ENCODE data around the gene SPRY2.

SPRY2 gene

GRCh38 chr13:80303225-80303811 is 37.6 kb downstream of the SPRY2 start:
- H3K4me3 ChIP-seq (ENCODE audit: low read length): no peak overlapping the region
- H3K27me3 ChIP-seq (ENCODE audit: control insufficient read depth, insufficient read depth, low read length): no peaks in the 10 kb centered on the region
- no peak overlapping the region for H3K27ac ChIP-seq (ENCODE audit: low read depth, low read length)
- H3K36me3 ChIP-seq (ENCODE audit: control insufficient read depth, insufficient read depth, low read length): no peaks in the 10 kb centered on the region
- no peak overlapping the region for H3K9ac ChIP-seq (ENCODE audit: low read length)
- no peaks in the 10 kb centered on the region for H3K4me1 ChIP-seq (ENCODE audit: control insufficient read depth, insufficient read depth, low read length)

GRCh38 chr13:80299046-80299445 is 41.9 kb downstream of the SPRY2 start:
- no peak overlapping the region for H3K9ac ChIP-seq (ENCODE audit: low read length)

GRCh38 chr13:80297503-80297902 is 43.4 kb downstream of the SPRY2 start:
- Histone ChIP-seq H3K36me3 (ENCODE audit: control insufficient read depth, insufficient read depth, low read length) (no peaks in the 10 kb centered on the region), H3K4me1 (ENCODE audit: control insufficient read depth, insufficient read depth, low read length) (no peaks in the 10 kb centered on the region), H3K27ac (ENCODE audit: low read depth, low read length) (no peak overlapping the region), H3K9ac (ENCODE audit: low read length) (no peak overlapping the region), H3K27me3 (ENCODE audit: control insufficient read depth, insufficient read depth, low read length) (no peaks in the 10 kb centered on the region), H3K4me3 (ENCODE audit: low read length) (no peak overlapping the region)

More at GRCh38 chr13:80299046-80299445, 41.9 kb downstream of the SPRY2 start:
- H3K36me3 ChIP-seq (ENCODE audit: control insufficient read depth, insufficient read depth, low read length): no peaks in the 10 kb centered on the region
- no peak overlapping the region for H3K27ac ChIP-seq (ENCODE audit: low read depth, low read length)
- no peak overlapping the region for H3K4me3 ChIP-seq (ENCODE audit: low read length)
- H3K27me3 ChIP-seq (ENCODE audit: control insufficient read depth, insufficient read depth, low read length): no peaks in the 10 kb centered on the region
- no peaks in the 10 kb centered on the region for H3K4me1 ChIP-seq (ENCODE audit: control insufficient read depth, insufficient read depth, low read length)

GRCh38 chr13:80297094-80297493 is 43.8 kb downstream of the SPRY2 start:
- H3K36me3 ChIP-seq (ENCODE audit: control insufficient read depth, insufficient read depth, low read length): no peaks in the 10 kb centered on the region
- H3K9ac ChIP-seq (ENCODE audit: low read length): no peak overlapping the region
- H3K4me1 ChIP-seq (ENCODE audit: control insufficient read depth, insufficient read depth, low read length): no peaks in the 10 kb centered on the region
- H3K27ac ChIP-seq (ENCODE audit: low read depth, low read length): no peak overlapping the region
- H3K4me3 ChIP-seq (ENCODE audit: low read length): no peak overlapping the region
- H3K27me3 ChIP-seq (ENCODE audit: control insufficient read depth, insufficient read depth, low read length): no peaks in the 10 kb centered on the region

- Histone ChIP-seq H3K4me3 (ENCODE audit: low read length) (no peak overlapping the region), H3K4me1 (ENCODE audit: control insufficient read depth, insufficient read depth, low read length) (no peaks in the 10 kb centered on the region), H3K36me3 (ENCODE audit: control insufficient read depth, insufficient read depth, low read length) (no peaks in the 10 kb centered on the region)
Observed at GRCh38 chr13:80296638-80297037, 44.3 kb downstream of the SPRY2 start.

DNA sequence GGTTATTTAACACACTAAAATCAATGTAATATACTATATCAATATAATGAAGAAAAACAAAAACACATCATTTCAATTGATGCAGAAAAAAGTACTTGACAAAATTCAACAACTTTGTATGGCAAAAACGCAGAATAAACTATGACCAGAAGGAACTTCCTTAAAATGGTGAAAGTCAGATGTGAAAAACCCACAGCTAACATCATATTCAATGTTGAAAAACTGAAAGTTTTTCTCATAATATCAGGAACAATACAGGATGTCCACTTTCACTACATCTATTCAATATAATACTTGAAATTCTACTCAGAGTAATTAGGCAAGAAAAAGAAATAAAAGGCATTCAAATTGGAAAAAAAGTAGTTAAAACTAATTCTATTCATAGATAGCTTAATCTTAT is 50.3 kb downstream of the SPRY2 start:
- Histone ChIP-seq H3K36me3 (ENCODE audit: control insufficient read depth, insufficient read depth, low read length) (no peaks in the 10 kb centered on the region), H3K27me3 (ENCODE audit: control insufficient read depth, insufficient read depth, low read length) (no peaks in the 10 kb centered on the region), H3K4me1 (ENCODE audit: control insufficient read depth, insufficient read depth, low read length) (no peaks in the 10 kb centered on the region), H3K27ac (ENCODE audit: low read depth, low read length) (no peak overlapping the region), H3K4me3 (ENCODE audit: low read length) (no peak overlapping the region), H3K9ac (ENCODE audit: low read length) (no peak overlapping the region)

More at GRCh38 chr13:80296638-80297037, 44.3 kb downstream of the SPRY2 start:
- Histone ChIP-seq H3K27ac (ENCODE audit: low read depth, low read length) (no peak overlapping the region), H3K27me3 (ENCODE audit: control insufficient read depth, insufficient read depth, low read length) (no peaks in the 10 kb centered on the region), H3K9ac (ENCODE audit: low read length) (no peak overlapping the region)

All from rectal smooth muscle tissue (tissue), 1 donor.